GM12865 (cell line): ENCODE data around the gene OBSL1.

Experiments used
- DNase-seq: peaks from one replicate; pipeline ENCODE4 v3.0.0; 2010; ENCODE audit warnings: low read depth
- H3K4me3 ChIP-seq: 2 replicates; pipeline ENCODE4 v1.5.1; 2011; ENCODE audit warnings: mild to moderate bottlenecking, low read depth, low read length, control low read depth
- TF ChIP-seq, protein P1 (sequence below): IDR thresholded peaks from 2 replicates; pipeline ENCODE4 v1.5.1; 2011; ENCODE audit warnings: low read length, control low read depth, low read depth, inconsistent platforms; ENCODE audit not compliant: insufficient read depth; ENCODE audit errors: missing control alignments

The OBSL1 gene

GRCh38 chr2:219609149-219609750, 37.9 kb upstream of the OBSL1 start:
- no peak for DNase-seq
- TF ChIP-seq, protein P1, sequence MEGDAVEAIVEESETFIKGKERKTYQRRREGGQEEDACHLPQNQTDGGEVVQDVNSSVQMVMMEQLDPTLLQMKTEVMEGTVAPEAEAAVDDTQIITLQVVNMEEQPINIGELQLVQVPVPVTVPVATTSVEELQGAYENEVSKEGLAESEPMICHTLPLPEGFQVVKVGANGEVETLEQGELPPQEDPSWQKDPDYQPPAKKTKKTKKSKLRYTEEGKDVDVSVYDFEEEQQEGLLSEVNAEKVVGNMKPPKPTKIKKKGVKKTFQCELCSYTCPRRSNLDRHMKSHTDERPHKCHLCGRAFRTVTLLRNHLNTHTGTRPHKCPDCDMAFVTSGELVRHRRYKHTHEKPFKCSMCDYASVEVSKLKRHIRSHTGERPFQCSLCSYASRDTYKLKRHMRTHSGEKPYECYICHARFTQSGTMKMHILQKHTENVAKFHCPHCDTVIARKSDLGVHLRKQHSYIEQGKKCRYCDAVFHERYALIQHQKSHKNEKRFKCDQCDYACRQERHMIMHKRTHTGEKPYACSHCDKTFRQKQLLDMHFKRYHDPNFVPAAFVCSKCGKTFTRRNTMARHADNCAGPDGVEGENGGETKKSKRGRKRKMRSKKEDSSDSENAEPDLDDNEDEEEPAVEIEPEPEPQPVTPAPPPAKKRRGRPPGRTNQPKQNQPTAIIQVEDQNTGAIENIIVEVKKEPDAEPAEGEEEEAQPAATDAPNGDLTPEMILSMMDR = no peak
- no peak overlapping the region for H3K4me3 ChIP-seq

GRCh38 chr2:219608399-219608964, 37.1 kb upstream of the OBSL1 start:
- no peak overlapping the region for H3K4me3 ChIP-seq
- no peak for DNase-seq
- TF ChIP-seq, protein P1 = no peak

DNA sequence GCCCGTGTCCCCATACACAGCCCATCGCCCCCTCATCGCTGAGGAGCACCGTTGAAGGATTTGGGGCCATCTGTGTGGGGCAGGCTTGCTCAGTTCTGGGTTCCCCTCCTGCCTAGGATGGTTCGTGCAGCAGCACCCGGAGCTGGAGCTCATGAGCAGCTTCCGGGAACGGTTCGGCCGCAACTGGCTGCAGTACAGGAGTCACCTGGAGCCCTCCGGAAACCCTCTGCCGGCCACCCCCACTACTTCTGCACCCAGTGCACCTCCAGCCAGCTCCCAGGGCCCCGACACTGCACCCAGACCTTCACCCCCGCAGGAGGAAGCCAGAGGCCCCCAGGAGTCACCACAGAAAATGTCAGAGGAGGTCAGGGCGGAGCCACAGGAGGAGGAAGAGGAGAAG, 36.6 kb upstream of the OBSL1 start:
- no peak for DNase-seq
- TF ChIP-seq, protein P1 = no peak
- H3K4me3 ChIP-seq = no peak overlapping the region

DNA sequence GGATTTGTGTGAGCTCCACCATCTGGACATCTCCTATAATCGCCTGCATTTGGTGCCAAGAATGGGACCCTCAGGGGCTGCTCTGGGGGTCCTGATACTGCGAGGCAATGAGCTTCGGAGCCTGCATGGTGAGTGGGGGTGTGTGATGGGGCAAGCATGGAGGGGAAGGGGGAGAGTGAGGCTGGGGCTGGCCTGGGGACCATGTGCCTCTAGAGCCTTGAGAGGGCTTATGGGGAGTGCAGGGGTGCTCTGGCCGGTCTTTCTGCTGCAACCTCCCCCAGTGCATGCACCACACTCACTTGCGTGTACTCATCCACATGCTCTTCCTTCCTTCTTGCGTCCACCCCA, 34.2 kb upstream of the OBSL1 start:
- DNase-seq = no peak
- TF ChIP-seq, protein P1 = no peak
- no peak overlapping the region for H3K4me3 ChIP-seq

DNA sequence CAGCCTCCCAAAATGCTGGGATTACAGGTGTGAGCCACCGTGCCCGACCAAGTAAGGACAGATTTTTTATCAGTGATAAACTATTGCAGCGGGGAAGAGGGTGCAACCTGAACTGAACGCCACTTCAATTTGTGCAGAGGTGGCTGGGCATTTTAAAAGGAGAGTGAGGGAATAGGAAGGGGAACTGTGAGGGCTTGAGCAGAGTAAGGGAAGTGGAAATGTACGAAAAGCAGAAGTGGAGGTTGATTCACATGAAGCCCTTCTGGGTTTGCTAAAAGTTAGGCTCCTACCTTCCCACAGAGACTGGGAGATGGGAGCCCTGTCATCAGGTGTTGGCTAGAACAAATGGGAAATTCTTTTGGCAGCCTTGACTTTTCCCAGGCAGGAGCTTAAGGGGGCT, 32.4 kb upstream of the OBSL1 start:
- no peak for DNase-seq
- TF ChIP-seq, protein P1 = no peak
- H3K4me3 ChIP-seq = no peak overlapping the region

DNA sequence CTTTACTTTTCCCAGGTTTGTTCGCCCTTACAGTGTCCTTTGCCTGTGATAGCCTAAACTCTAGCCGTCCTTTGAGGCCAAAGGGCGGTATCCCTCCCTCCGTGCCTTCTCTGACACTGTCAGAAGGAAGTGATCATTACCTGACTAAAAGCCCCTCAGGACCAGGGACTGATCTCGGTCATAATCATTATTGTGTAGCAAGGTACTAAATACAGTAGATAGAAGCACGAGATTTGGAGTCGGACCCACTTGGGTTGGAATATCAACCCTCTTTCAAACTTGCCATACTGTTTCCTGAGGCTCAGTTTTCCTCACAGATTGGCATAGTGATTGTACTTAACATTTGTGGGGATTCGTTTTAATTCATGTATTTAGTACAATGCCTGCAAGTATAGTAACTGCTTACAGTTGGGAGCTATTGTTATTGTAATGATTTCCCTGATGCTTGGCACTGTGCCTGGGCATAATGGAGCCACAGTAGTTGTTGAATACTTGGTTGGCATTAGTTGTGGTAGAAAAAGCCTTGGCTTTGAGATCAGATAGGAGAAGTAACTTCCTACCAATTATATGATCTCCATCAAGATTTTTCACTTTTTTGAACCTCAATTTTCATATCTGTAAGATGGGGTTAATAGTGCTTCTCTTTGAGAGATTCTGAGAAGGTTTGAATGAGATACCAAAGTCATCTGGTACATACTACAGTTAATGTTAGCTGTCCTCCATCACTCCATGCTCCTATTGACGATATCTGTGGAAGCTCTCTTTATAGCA, 27.2 kb upstream of the OBSL1 start:
- DNase-seq = no peak
- TF ChIP-seq, protein P1 = no peak

More for the DNA sequence above, 27.2 kb upstream of the OBSL1 start:
- peak overlapping the region; percentile 81 for H3K4me3 ChIP-seq
